NCI-H146 treated with DMSO at 0.1 percent for 48 hours (cell line): ENCODE data around the gene TNFRSF8.

ENCODE experiments used
- DNase-seq: peaks from one replicate; lab custom pipeline; 2025; ENCODE audit not compliant: unreplicated experiment; lab: John Stamatoyannopoulos, UW

The TNFRSF8 gene

GRCh38 chr1:12172042-12172851 lies 109.1 kb downstream of the TNFRSF8 start:
- no peak for DNase-seq

- no peak for DNase-seq
Measured at GRCh38 chr1:12173041-12173509, 110.0 kb downstream of the TNFRSF8 start.

GRCh38 chr1:12173631-12174121 lies 110.6 kb downstream of the TNFRSF8 start:
- DNase-seq: no peak

- DNase-seq: no peak
Measured at GRCh38 chr1:12174924-12175810, 112.1 kb downstream of the TNFRSF8 start.

GRCh38 chr1:12176298-12177118 lies 113.4 kb downstream of the TNFRSF8 start:
- no peak for DNase-seq

- DNase-seq: no peak
Measured at GRCh38 chr1:12177156-12177998, 114.3 kb downstream of the TNFRSF8 start.

GRCh38 chr1:12177999-12178441 lies 114.9 kb downstream of the TNFRSF8 start:
- peak; percentile 32 for DNase-seq

GRCh38 chr1:12178511-12178910 lies 115.4 kb downstream of the TNFRSF8 start:
- DNase-seq: peak; percentile 46

GRCh38 chr1:12179111-12179519 lies 116.0 kb downstream of the TNFRSF8 start:
- DNase-seq: no peak

- DNase-seq: no peak
Measured at GRCh38 chr1:12179676-12180075, 116.6 kb downstream of the TNFRSF8 start.

GRCh38 chr1:12180315-12180714 lies 117.2 kb downstream of the TNFRSF8 start:
- DNase-seq: no peak

GRCh38 chr1:12180903-12181302 lies 117.8 kb downstream of the TNFRSF8 start:
- DNase-seq: no peak

GRCh38 chr1:12181568-12181967 lies 118.5 kb downstream of the TNFRSF8 start:
- DNase-seq: no peak

GRCh38 chr1:12182410-12182984 lies 119.4 kb downstream of the TNFRSF8 start:
- DNase-seq: no peak

GRCh38 chr1:12183095-12183794 lies 120.1 kb downstream of the TNFRSF8 start:
- DNase-seq: no peak

- DNase-seq: no peak
Measured at GRCh38 chr1:12184008-12184681, 121.0 kb downstream of the TNFRSF8 start.

GRCh38 chr1:12185036-12185917 lies 122.2 kb downstream of the TNFRSF8 start:
- DNase-seq: no peak
